D721Med (cell line): ENCODE measurements around the gene ZSCAN21.

Source experiments
- DNase-seq: peaks from one replicate; pipeline ENCODE4 v3.0.0; 2011; ENCODE audit warnings: low spot score; ENCODE audit not compliant: insufficient read length
- FAIRE-seq: peaks from 2 replicates; lab custom pipeline; 2011; peaks lifted over from hg19 to GRCh38; lab: Jason Lieb, UNC
- CTCF ChIP-seq: IDR thresholded peaks from 2 replicates; pipeline ENCODE4 v1.5.1; 2012; ENCODE audit warnings: mild to moderate bottlenecking, control low read depth; ENCODE audit not compliant: insufficient read depth; ENCODE audit errors: missing control alignments

ZSCAN21 gene

GRCh38 chr7:100051611-100052010, 2.0 kb downstream of the ZSCAN21 start:
- DNase-seq (no peak), FAIRE-seq (no peak)

GRCh38 chr7:100053215-100053614, 3.6 kb downstream of the ZSCAN21 start:
- DNase-seq (peak; percentile 42), FAIRE-seq (no peak)
- TF ChIP-seq CTCF = peak; percentile 47

More at GRCh38 chr7:100051611-100052010, 2.0 kb downstream of the ZSCAN21 start:
- TF ChIP-seq CTCF = no peak

- FAIRE-seq (no peak), DNase-seq (no peak)
- TF ChIP-seq CTCF = no peak
Measured at GRCh38 chr7:100057006-100057405, 7.4 kb downstream of the ZSCAN21 start.

- FAIRE-seq (no peak), DNase-seq (no peak)
- TF ChIP-seq CTCF = no peak
Measured at GRCh38 chr7:100059251-100059739, 9.7 kb downstream of the ZSCAN21 start.

- no peak for DNase-seq
- TF ChIP-seq CTCF = no peak
- no peak for FAIRE-seq
Measured at GRCh38 chr7:100061518-100062193, 12.1 kb downstream of the ZSCAN21 start.

- no peak for DNase-seq
- TF ChIP-seq CTCF = no peak
- FAIRE-seq = no peak
Measured at GRCh38 chr7:100063376-100063775, 13.8 kb downstream of the ZSCAN21 start.

GRCh38 chr7:100064162-100064561, 14.6 kb downstream of the ZSCAN21 start:
- FAIRE-seq (no peak), DNase-seq (no peak)
- TF ChIP-seq CTCF = no peak
